GM18951 (cell line): ENCODE measurements around the gene ZNF17.

ENCODE experiments used
- POLR2A ChIP-seq: IDR thresholded peaks from 4 replicates; pipeline ENCODE4 v1.6.1; 2011; ENCODE audit warnings: mild to moderate bottlenecking; ENCODE audit not compliant: insufficient read length, insufficient read depth; ENCODE audit errors: extremely low read depth
- in situ Hi-C: fragments of 300-500 bp; cut with MboI; formaldehyde crosslinking; loops from one replicate; pipeline ENCODE4 v1.12.0; 2022; ENCODE audit warnings: low sequenced_read_pairs, mixed read lengths, inconsistent platforms; ENCODE audit not compliant: unreplicated experiment

ZNF17 gene

DNA sequence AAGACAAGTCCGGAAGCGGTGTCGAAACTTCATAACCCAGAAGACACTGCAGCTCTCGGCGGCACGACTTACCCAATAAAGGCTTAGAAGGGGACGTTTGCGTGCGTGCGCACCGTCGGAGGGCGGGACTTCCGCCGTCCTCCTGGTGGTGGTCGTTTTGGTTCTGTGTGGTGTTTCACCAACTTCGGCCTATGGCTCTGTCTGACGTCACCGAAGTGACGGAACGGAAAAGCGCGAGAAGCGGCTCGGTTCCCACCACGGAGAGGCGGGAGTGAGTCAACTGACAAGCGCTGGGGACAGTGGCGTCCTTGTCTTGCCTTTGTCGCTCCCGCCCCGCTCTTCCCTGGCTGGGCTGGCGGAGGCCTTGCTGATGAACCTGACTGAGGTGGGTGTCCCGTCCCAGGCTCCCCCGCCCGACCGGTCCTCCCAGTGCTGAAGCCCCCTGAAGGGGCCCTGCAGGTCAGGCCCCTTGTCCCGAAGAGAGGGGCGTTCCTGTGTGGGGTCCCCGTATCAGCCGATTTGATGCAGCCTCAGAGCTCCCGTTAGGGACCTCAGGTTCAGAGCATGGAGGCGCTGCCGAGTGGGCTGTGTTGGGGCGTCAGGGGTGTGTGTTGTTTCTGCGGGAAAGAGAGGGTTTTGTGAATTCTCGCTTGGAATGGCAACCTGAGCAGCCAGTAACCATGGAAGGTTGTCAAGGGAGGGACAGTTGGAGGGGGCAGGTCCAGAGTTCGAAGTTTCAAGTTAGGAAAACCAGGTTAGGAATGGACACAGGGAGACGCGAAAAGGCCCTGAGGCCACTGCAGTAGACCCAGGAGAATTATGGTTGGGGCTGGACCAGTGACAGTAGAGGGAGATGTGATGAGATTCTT, 21.0 kb upstream of the ZNF17 start, which contains the start of gene ZNF548:
ZNF548 (plus strand) TSS at position 125 of the 869 bp plus-strand sequence; CDS start at position 371, 246 bp downstream.
- TF ChIP-seq POLR2A, result peak; percentile 64
- in situ Hi-C loops, result no loop called here

DNA sequence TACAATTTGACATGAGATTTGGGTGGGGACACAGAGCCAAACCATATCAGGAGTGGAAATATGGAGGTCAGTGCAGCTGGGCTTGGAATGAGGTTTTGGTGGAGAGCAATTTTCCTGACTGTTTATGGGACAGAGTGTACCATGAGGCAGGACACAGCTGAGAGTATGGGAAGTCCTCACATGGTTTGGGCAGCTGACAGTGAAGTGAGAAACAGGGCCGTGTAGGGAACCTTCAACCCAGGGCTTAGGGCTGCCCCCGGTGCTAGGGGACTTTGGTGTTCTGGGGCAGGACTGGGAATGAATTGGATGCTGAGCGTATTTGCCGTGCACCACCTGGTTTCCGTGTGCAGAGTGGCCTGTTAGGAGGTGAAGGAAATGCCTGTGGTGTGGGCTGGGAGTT, 15.3 kb upstream of the ZNF17 start:
- in situ Hi-C loops, result no loop called here
- TF ChIP-seq POLR2A, result no peak

DNA sequence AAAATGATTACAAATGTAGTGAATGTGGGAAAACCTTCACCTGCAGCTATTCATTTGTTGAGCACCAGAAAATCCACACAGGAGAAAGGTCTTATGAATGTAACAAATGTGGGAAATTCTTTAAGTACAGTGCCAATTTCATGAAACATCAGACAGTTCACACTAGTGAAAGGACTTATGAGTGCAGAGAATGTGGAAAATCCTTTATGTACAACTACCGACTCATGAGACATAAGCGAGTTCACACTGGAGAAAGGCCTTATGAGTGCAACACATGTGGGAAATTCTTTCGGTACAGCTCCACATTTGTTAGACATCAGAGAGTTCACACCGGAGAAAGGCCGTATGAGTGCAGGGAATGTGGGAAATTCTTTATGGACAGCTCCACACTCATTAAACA, 12.1 kb upstream of the ZNF17 start:
- TF ChIP-seq POLR2A, result no peak
- in situ Hi-C loops, result no loop called here

DNA sequence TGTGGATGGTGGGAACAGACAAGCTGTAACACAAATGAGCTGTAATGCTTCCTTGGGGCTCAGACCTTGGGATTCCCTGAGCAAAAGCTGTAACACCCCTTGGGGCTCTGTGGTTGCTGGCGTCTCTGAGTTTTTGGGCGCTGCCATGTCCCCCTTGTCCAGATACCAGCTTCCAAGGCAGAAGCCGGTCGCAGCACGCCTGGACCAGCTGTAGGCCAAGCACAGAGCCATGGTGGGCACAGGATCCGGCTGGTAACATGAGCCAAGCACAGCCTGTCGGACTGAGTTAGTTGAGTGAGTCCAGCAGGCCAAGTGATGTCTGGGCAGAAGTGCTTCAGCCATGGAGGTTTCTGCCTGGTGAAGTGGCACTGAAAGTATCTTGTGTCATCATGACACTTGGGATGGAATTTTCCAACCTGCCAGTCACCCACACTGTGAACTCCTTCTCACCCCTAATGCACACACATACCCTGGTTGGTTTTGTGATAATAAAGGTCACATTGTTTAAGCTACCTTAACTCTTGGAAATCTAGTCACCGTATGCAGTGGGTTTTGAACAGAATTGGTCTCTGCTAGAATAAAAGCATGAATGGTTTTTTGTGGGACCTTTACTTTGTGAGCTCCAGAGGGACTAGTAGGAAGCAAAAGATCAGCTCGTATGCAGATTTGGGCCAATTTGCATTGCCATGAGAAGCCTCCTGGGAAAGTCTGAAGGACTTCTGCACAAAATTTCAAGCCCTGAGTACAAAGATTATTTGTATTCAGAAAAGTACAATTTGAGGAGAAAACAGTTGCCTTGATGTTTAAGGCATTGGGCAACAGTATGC, 7.0 kb upstream of the ZNF17 start:
- no peak for TF ChIP-seq POLR2A
- in situ Hi-C loops, result no loop called here

DNA sequence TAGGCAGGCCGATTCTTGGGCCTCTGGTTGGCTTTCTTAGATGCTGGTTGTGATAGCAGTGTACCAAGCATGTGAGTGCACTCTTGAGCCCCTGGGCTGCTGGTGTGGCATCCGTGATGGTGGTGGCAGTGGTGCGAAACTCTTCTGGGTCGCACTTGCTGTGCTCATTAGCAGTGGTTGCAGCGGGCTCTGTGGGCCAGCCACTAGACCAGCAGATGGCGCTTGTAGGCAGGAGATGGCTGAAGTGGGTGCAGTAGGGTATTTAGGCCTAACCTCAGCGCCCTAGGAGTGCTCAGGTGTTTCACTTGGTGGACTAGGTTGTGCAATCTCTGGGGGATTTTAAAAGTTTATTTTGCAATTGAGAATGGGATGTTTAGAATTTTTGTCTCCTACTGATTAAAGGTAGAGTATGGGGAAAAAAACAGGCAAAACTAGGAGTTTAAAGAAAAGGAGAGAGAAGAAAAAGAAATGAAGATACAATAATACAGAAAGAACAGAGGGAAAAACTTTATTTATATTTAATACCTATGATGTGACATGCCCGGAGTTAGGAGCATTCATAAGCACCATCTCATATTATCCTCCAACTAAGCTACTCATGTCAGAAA, 4.3 kb upstream of the ZNF17 start:
- in situ Hi-C loops, result no loop called here
- TF ChIP-seq POLR2A, result no peak

DNA sequence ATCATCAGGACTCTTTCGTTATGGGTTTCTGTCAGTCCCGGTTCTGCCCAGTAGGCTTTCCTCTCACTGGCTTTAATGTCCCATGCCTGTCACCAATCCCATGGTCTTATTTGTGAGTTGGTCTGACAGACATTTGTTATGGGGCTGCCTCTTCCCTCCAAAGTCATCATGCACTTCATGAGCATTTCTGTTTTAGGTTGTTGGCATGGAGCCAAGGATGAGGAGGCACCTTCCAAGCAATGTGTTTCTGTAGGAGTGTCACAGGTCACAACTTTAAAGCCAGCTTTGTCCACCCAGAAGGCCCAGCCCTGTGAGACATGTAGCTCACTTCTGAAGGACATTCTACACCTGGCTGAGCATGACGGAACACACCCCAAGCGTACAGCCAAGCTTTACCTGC, 8.5 kb downstream of the ZNF17 start:
- no peak for TF ChIP-seq POLR2A
- in situ Hi-C loops, result no loop called here

DNA sequence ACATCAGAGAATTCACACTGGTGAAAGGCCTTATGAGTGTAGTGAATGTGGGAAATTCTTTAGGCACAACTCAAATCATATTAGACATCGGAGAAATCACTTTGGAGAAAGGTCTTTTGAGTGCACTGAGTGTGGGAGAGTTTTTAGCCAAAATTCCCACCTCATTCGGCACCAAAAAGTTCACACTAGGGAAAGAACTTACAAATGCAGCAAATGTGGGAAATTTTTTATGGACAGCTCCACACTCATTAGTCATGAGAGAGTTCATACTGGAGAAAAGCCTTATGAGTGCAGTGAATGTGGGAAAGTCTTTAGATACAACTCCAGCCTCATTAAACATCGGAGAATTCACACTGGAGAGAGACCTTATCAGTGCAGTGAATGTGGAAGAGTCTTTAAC, 10.1 kb downstream of the ZNF17 start:
- no peak for TF ChIP-seq POLR2A
- in situ Hi-C loops, result no loop called here

DNA sequence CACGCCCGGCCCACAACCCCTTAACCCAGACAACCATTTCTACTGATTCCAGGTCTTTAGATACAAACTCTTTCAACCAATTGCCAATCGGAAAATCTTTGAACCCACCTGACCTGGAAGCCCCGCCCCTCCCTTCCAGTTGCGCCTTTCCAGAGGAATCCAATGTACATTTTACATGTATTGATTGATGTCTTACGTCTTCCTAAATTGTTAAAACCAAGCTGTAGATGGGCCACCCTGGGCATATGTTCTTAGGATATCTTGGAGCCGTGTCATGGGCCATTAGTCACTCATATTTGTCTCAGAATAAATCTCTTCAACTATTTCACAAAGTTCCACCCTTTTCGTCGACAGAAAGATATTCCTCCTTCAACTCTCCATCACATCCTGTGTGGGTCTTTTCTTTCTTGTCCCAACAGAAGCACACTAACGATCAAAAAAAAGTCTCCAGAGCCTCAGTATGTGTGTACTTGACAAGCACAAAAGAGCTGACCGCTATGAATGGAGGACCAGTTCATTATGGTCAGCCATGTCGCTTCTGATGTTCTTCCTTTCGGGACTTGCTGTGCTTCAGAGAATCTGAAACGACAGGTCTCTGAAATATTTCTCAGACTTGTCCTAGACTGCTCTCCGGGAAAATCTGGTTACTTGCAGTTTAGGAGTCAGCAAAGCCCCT, 23.6 kb downstream of the ZNF17 start:
- no peak for TF ChIP-seq POLR2A
- in situ Hi-C loops, result no loop called here

DNA sequence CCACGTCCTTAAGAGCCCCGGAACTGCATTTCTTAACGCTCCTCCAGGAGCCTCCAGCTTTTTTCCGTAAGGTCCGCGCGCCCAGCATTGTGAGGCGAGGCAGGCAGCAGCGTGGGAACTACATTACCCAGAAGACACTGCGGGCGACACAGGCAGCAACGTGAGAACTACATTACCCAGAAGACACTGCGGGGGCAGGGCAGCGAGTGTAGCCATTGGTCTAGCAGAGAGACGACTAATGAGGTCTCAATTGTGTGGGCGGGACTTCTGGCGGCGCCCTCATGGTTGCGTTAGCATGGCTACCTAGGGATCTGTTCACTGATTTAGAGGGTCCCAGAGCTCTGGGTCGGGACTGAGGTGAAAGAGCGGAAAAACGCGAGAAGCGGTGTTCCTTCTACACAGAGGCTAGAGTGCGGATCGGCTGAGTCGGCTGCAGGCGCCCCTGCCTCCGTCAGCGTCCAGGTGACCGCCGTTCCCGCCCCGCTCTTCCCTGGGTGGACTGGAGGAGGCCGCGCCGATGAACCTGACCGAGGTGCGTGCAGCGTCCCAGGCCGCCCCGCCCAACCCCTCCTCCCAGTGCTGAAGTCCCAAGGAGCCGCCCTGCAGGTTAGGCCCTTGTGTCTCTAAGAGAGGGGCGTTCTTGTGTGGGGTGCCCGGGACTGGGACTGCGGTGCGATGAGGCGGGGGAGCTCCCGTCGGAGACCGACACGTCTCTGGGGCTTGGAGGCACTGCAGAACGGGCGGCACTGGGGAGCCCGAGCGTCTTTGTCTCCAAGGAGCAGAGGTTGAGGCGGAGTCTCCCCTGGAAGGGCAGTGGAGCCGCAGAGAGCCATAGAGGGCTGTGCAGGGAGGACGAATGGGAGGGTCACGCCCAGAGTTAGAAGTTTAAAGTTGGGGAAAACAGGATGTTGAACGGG, 24.4 kb downstream of the ZNF17 start, which contains the start of gene ZNF749:
ZNF749 (plus strand) TSS at position 264 of the 917 bp plus-strand sequence; CDS start at position 518, 254 bp downstream.
- in situ Hi-C loops, result no loop called here
- peak; percentile 65 for TF ChIP-seq POLR2A

DNA sequence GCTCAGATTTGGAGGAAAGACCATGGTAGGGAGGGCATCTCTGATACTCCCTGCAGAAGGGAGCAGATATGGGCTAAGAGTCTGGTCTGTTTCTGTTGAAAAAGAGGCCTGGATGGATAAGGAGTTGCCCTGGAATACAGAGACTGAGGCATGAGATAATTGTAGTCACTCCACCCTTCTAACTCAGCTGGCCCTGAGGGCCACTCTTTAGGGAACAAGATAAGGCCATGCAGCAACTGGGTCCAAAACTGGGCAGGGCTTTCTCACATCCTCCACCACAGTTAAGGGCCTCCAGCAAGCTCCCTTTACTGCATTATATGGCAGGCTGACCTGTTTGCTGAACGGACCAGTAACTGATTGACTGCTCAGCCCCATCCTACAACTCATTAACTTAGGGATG, 25.5 kb downstream of the ZNF17 start:
- in situ Hi-C loops, result no loop called here
- TF ChIP-seq POLR2A, result no peak

DNA sequence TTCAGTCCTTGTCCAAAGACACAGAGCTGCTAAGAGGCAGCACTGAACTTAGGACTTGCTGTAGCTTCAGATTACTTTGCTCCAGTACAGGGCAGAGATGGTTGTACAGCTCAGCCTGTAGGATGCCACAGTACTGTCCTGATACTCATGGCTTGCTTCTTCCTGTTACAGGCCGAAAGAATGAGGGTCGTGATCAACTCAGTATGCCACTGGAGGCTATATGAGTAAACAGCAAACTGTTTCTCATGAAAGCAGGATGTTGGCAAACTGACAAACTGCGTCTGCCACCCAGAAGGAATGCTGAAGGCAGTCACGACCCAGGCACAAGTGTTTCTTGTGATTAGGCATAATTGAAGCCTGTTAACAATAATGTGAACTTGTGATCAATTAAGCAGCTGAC, 27.0 kb downstream of the ZNF17 start:
- no peak for TF ChIP-seq POLR2A
- in situ Hi-C loops, result no loop called here

DNA sequence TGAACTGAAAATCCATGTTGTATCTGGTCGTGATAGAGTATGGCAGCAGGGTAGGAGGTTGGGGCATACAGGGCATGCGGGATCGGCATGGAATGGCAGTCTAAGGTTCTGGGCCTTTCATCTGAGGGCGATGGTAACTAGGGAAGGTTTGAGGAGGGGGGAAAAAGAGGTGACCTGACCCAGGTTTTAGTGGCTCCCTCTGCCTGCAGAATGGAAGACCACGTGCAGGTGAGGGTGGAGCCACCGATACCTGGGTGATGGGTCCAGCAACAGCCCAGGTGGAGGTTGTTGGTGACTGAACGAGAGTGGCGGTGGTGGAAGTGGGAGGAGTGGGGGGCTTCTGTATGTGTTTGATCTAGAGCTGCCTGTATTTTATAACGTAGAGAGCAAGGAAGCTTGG, 28.0 kb downstream of the ZNF17 start:
- no peak for TF ChIP-seq POLR2A
- in situ Hi-C loops, result no loop called here
